EH (cell line): ENCODE measurements around the gene NAV1.

ENCODE experiments used
- DNase-seq: peaks from one replicate; pipeline ENCODE4 v3.0.0-alpha.2; 2015; ENCODE audit warnings: low read depth

The NAV1 gene

DNA sequence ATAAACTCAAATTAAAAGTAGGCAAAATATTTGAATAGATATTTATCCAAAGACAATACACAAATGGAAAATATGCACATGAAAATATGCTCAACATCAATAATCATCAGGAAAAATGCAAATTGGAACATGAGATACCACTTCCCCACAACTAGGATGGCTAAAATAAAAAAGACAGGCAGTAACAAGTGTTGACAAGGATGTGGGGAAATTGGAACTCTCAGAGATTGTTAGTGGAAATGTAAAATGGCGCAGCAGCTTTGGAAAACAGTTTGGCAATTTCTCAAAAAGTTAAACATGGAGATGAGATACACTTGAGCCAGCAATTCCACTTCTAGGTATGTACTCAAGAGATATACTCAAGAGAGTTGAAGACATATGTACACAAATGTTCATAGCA lies 48.8 kb downstream of the NAV1 start:
- no peak for DNase-seq
